Stimulated activated CD8-positive, alpha-beta memory T cell treated with anti-CD3 and anti-CD28 coated beads, Interleukin-15, amount 100 ng/mL, for 24 hours (primary cell): Measurements from ENCODE around the gene BLCAP.
"Not testable (repeated sequence)": the region's sequence is repeated elsewhere in the genome, so short reads cannot be mapped to it uniquely, and the experiment has no call there.

ENCODE experiments used
- DNase-seq: peaks from one replicate; pipeline ENCODE4 v3.0.0-alpha.2; 2020; ENCODE audit warnings: low read depth

Gene BLCAP

DNA sequence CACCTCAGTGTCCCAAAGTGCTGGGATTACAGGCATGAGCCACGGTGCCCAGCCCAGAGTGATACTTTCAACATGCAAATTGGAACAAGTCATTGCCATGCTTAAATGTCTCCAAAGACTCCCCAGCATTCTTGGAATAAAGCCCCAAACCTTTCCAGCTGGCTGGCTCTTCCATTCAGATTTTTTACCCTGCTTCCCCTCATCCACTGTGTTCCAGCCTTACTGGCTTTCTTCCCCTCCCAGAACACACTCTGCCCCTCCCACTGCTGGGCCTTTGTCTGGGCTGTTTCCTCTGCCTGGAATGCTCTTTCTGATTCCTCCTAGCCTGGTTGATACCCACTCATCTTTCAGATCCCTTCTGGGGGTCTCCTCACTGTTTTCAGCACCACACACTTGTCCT, 46.8 kb downstream of the BLCAP start:
- DNase-seq, result no peak

DNA sequence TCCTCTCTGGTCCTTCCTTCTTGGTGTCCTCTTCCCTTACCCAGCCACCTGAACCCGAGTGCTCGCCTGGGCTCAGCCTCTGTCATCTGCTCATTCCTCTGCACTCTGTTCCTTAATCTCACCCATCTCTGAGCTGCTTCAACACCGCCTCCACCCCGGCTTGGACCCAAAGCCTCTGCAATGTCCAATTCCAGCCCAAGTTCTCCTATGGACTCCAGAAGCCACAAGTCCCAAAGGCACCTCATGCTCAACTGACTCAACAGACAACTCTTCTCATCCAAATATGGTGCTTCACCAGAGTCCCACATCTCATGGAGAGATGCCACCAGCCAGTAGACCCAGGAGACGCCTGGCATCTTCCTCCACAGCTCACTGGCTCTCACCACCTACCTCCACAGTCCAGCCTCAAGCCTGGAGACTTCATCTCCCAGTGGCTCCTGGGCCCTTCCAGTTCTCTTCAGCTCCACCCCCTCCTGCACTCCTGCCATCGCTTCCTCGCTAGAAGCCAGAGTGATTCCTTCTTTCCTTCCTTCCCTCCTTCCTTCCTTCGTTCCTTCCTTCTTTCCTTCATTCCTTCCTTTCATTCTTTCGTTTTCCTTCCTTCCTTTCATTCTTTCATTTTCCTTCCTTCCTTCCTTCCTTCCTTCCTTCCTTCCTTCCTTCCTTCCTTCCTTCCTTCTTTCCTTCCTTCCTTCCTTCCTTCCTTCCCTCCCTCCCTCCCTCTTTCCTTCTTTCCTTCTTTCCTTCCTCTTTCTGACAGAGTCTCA, 47.6 kb downstream of the BLCAP start:
- DNase-seq, result no peak

DNA sequence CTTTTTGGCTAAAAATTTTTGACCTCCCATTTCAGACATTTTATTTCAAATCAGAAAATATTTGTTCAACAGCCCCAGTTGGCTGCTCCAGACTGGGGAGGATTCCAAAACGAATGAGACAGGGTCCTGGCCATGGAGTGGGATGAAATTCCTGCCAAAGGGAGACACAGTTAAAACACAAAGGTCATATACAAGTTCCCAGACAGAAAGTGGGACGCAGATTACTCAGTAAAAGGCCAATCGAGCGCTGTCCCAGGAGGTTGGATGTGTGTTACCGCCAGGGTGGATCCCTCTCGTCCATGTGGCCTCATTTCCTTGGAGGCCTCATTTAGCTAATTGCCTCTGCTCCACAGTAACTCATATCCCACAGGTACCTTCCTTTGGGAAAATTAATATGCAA, 48.4 kb downstream of the BLCAP start:
- DNase-seq, result no peak

DNA sequence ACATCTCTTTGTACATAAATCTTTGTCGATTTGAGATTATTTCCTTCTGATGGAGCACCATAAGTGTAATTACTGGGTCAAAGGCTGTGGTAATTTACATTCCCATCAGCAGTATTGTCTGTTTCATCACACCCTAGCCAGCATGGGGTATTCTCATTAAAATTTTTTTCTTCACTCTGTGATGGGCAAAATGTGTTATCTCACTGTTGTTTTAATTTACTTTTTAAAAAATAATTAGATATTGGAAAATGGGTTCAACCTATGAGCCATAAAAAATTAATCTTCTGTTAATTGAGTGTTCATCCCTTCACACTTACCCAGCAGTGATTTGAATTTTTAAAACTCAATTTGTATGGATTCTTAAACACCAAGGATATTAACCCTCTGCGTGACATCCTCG, 50.6 kb downstream of the BLCAP start:
- DNase-seq, result no peak

DNA sequence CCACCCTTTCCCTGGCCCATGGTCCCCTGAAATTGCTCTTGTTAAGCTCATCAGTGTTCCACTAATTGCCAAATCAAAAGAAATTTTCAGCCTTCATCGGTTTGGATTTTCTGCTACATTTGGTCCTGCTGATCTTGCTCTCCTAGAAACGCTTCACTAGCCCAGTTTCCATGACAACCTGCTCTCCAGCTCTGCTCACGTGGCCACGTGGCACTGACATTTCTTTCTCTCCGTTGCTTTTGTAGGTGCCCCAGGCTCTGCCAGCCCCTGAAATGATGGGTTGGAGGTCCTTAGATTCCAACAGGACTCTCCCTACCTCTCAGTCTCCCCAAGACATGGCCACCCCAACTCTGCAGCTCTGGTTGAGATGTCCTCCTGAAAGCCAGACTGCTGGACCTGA, 52.4 kb downstream of the BLCAP start:
- DNase-seq, result no peak

DNA sequence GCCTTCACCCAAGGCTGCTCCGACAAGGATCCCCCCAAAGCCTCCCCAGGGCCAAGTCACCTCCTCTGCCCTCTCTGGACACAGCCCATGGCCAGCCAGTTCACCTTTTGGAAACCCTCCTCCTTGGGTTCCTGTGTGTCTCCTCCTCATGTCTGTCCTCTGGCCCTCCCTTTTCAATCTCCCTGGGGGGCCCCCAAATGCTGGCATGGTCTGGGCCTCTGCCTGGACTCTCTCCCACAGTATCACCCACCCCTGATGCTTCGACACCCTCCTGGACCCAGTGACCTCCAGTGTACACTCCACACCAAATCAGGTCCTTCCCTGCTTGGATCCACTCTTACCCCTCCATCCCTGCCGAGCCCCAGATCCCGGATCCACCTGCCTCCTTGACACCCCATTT, 53.3 kb downstream of the BLCAP start:
- no peak for DNase-seq

DNA sequence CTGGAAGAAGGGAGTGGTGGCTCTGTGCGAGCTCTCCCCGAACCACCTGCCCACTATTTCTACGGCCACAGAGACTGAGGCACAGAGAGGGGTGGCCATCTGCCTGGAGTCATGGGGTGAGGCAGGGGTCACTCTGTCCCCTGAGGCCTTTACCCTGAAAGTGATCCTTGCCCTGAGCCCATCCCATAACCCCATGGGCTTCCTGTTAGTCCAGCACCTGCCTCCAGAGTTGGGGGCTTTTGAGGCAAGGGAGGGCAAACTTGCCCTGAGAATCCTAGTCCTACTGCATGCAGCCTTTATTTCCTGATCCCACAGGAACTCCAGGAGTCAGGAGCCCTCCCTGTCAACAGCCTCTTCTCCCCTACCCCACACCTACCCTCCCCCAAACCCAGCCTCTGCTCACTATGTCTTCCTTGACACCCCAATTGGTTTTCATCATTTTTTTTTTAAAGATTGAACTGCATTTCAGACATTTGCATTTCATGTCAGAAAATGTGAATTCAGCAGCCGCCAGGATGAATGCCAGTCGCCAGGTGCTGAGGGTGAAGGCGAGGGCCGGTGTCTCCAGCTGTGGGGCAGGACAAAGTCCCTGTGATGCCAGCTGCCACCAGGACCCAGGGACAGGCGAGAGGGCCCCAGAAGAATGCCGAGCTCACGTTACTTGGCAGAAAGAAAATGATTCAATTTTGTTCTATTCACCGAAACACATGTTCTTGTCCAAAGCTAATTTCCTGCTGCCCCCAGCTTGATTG, 54.3 kb downstream of the BLCAP start:
- DNase-seq, result no peak

DNA sequence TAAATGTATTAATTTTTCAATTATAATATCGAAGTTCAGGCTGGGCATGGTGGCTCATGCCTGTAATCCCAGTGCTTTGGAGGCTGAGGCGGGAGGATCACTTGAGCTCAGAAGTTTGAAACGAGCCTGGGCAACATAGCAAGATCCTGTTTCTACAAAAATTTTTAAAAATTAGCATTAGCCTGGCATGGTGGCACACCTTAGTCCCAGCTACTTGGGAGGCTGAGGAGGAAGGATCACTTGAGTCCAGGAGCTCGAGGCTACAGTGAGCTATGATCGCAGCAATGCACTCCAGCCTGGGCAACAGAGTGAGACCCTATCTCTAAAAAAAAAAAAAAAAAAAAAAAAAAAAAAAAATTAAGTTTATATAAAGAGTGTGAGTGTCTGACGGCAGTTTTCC, 55.2 kb downstream of the BLCAP start:
- DNase-seq, result not testable (repeated sequence)

DNA sequence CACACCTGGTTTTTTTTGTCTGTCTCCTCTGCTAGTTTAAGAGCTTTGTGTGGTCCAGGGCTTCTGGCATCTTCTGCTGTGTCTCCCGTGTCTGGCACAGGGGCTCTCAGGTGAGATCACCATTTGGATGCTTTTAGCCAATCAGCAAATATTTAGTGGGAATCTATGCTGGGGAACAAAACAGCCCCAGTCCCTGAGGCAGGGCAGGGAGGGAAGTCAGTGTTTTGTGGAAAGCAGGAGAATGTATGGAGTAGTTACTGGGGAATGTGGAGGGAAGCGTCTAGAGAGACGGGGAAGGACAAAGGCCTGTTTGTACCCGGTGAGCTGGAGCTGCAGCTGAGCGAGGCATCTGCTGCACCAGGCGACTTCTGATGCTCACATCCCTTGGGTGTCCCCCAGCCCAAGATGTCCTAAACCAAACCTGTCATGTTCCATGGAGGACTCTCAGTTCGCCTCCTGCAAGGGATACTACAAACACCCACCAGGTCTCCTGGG, 55.9 kb downstream of the BLCAP start:
- DNase-seq, result no peak

DNA sequence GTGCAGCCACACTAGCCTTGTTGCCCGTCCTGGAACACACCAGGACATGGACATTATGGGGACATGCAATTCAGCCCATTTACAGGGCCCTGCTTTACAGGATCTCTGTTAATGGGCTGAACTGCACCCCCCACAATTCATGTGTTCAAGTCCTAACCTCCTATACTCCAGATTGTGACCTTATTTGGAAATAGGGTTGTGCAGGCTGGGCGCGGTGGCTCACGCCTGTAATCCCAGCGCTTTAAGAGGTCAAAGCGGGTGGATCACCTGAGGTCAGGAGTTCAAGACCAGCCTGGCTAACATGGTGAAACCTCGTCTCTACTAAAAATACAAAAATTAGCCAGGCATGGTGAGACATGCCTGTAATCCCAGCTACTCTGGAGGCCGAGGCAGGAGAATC, 57.5 kb downstream of the BLCAP start:
- not testable (repeated sequence) for DNase-seq

DNA sequence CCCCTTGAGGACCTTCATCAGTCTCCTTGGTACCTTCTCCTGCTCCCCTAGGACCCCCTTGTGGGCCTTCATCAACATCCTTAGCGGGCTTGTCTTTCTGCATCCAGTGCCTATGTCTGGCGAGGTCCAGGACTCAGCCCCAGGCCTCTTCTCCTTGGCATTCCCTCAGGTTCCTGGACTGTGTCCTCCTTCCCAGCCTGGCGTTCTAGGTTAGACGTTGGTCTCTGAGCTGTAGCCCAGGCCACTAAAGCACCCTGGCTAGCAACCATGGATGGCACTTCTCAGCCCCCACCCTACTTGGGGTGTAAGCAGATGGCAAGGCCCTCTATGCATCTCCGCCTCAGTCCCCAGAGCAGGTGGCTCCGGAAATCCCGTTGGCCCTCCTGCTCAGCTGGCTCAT, 58.1 kb downstream of the BLCAP start:
- DNase-seq, result no peak

DNA sequence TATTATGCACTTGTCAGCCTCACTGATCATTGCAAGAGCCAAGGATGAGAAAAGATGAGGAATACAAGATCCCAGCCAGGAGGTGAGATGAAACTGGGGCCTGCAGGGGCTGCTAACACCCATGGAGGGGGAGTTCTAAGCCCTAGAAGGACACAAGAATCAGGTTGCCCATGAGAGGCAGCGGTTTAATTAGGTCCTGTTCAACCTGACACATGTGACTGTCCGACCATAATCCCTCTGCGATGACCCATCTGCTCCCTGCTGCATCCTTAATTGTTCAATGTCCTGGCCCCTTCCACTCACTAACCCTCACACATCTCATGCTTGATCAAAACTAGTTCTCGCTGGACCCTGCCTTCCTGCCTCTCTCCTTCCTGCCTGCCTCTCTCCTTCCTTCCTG, 58.8 kb downstream of the BLCAP start:
- no peak for DNase-seq
